AG10803 (cell line): ENCODE results near the gene RBFA.
"Not testable (repeated sequence)": the region's sequence is repeated elsewhere in the genome, so short reads cannot be mapped to it uniquely, and the experiment has no call there.

Source experiments
- DNase-seq: peaks from one replicate; pipeline ENCODE4 v3.0.0; 2010; ENCODE audit warnings: low read depth
- H3K4me3 ChIP-seq: 2 replicates; pipeline ENCODE4 v1.5.1; 2011; ENCODE audit warnings: mild to moderate bottlenecking, low read length, control low read depth
- CTCF ChIP-seq: conservative IDR thresholded peaks from 2 replicates; pipeline ENCODE4 v1.5.1; 2011; ENCODE audit warnings: mild to moderate bottlenecking, low read length, control low read depth, inconsistent platforms

The RBFA gene

GRCh38 chr18:79989195-79989497 lies 45.1 kb upstream of the RBFA start:
- DNase-seq: no peak
- peak overlapping the region; percentile 98 for H3K4me3 ChIP-seq
- no peak for TF ChIP-seq CTCF

GRCh38 chr18:79991494-79991893 lies 42.7 kb upstream of the RBFA start:
- no peak for TF ChIP-seq CTCF
- H3K4me3 ChIP-seq: no peak overlapping the region
- DNase-seq: peak; percentile 65

GRCh38 chr18:79999701-80000100 lies 34.5 kb upstream of the RBFA start:
- DNase-seq, H3K4me3 ChIP-seq: not testable (repeated sequence)

- H3K4me3 ChIP-seq: no peak overlapping the region
These were observed 33.4 kb upstream of the RBFA start for GRCh38 chr18:80000877-80001276.

GRCh38 chr18:80002468-80002867 lies 31.8 kb upstream of the RBFA start:
- TF ChIP-seq CTCF: no peak
- H3K4me3 ChIP-seq: no peak overlapping the region
- DNase-seq: no peak

More at GRCh38 chr18:80000877-80001276, 33.4 kb upstream of the RBFA start:
- DNase-seq: no peak
- TF ChIP-seq CTCF: no peak

- DNase-seq: no peak
- H3K4me3 ChIP-seq: no peak overlapping the region
- TF ChIP-seq CTCF: no peak
These were observed 29.5 kb upstream of the RBFA start for GRCh38 chr18:80004600-80005342.

GRCh38 chr18:80006724-80007123 lies 27.5 kb upstream of the RBFA start:
- DNase-seq: no peak

More at GRCh38 chr18:80006724-80007123, 27.5 kb upstream of the RBFA start:
- H3K4me3 ChIP-seq: no peak overlapping the region
- no peak for TF ChIP-seq CTCF
